ENCODE results near the gene BBX. TPM values are rescaled to one million over a fixed set of nuclear protein-coding genes. Genes with fewer than 3 reads are reported as not detected.
A peak's percentile ranks its signal among the peaks of the same experiment; 100 is the strongest.

BBX gene
- total and polyA plus RNA-seq, 2 of the 13 experiments (the other 11 are each of a cell fraction or from before 2014, with no cell fraction given) = 13.7 to 23.2 TPM

DNA sequence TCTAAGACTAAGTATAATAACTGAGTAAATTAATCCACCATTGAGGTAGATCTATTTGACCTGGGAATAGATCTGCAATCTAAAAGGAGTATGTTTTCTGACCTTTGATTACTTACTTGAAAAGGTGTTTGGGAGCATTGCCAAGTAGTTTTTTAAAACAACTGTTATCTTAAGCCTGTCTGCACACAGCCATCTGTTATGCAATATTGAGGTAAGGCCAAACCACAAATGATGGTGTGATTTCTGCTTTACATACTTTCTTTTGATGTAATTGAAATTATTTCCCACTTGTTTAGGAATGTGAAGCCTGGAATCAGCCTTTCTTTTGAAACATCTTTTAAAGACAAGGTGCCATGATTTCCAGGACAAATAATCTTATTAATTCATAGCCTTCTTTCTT, 274.0 kb downstream of the BBX start (continued):
- TF ChIP-seq, protein P1, sequence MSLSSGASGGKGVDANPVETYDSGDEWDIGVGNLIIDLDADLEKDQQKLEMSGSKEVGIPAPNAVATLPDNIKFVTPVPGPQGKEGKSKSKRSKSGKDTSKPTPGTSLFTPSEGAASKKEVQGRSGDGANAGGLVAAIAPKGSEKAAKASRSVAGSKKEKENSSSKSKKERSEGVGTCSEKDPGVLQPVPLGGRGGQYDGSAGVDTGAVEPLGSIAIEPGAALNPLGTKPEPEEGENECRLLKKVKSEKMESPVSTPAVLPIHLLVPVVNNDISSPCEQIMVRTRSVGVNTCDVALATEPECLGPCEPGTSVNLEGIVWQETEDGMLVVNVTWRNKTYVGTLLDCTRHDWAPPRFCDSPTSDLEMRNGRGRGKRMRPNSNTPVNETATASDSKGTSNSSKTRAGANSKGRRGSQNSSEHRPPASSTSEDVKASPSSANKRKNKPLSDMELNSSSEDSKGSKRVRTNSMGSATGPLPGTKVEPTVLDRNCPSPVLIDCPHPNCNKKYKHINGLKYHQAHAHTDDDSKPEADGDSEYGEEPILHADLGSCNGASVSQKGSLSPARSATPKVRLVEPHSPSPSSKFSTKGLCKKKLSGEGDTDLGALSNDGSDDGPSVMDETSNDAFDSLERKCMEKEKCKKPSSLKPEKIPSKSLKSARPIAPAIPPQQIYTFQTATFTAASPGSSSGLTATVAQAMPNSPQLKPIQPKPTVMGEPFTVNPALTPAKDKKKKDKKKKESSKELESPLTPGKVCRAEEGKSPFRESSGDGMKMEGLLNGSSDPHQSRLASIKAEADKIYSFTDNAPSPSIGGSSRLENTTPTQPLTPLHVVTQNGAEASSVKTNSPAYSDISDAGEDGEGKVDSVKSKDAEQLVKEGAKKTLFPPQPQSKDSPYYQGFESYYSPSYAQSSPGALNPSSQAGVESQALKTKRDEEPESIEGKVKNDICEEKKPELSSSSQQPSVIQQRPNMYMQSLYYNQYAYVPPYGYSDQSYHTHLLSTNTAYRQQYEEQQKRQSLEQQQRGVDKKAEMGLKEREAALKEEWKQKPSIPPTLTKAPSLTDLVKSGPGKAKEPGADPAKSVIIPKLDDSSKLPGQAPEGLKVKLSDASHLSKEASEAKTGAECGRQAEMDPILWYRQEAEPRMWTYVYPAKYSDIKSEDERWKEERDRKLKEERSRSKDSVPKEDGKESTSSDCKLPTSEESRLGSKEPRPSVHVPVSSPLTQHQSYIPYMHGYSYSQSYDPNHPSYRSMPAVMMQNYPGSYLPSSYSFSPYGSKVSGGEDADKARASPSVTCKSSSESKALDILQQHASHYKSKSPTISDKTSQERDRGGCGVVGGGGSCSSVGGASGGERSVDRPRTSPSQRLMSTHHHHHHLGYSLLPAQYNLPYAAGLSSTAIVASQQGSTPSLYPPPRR (CRISPR knock-in tag; IDR thresholded peaks at IDR 0.05; ENCODE audit: borderline replicate concordance) = peak; percentile 26; the same call in 1 of the 2 replicates
- peak; percentile 65 for TF ChIP-seq BCL6 (CRISPR knock-in tag; IDR thresholded peaks at IDR 0.05)
- TF ChIP-seq, protein P2, sequence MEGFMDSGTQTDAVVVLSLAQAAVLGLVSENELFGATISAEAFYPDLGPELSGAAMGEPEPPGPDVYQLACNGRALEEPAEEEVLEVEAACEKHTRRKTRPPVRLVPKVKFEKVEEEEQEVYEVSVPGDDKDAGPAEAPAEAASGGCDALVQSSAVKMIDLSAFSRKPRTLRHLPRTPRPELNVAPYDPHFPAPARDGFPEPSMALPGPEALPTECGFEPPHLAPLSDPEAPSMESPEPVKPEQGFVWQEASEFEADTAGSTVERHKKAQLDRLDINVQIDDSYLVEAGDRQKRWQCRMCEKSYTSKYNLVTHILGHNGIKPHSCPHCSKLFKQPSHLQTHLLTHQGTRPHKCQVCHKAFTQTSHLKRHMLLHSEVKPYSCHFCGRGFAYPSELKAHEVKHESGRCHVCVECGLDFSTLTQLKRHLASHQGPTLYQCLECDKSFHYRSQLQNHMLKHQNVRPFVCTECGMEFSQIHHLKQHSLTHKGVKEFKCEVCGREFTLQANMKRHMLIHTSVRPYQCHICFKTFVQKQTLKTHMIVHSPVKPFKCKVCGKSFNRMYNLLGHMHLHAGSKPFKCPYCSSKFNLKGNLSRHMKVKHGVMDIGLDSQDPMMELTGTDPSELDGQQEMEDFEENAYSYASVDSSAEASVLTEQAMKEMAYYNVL (CRISPR knock-in tag; IDR thresholded peaks at IDR 0.05; ENCODE audit: borderline replicate concordance) = no peak
- TF ChIP-seq ARHGAP35 (CRISPR knock-in tag; IDR thresholded peaks at IDR 0.05; ENCODE audit: borderline replicate concordance) = no peak
- no peak for TF ChIP-seq XRCC5 (optimal IDR thresholded peaks at IDR 0.05; ENCODE audit: low read length)
- TF ChIP-seq, protein P3, sequence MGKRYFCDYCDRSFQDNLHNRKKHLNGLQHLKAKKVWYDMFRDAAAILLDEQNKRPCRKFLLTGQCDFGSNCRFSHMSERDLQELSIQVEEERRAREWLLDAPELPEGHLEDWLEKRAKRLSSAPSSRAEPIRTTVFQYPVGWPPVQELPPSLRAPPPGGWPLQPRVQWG (CRISPR knock-in tag; IDR thresholded peaks at IDR 0.05; ENCODE audit: borderline replicate concordance, low read depth) = no peak
- 0 out of 2 replicates have a peak, but pooled peaks have one; percentile 55 for TF ChIP-seq NR2F2 (IDR thresholded peaks at IDR 0.05; ENCODE audit: borderline replicate concordance, low read depth)
- TF ChIP-seq FOXA1 (IDR thresholded peaks at IDR 0.05) = no peak
- TF ChIP-seq FOXA1 (CRISPR knock-in tag; IDR thresholded peaks at IDR 0.05) = peak; percentile 33; the same call in 1 of the 2 replicates
- TF ChIP-seq, protein P4, sequence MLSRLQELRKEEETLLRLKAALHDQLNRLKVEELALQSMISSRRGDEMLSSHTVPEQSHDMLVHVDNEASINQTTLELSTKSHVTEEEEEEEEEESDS (CRISPR knock-in tag; IDR thresholded peaks at IDR 0.05; ENCODE audit: borderline replicate concordance) = no peak
- TF ChIP-seq, protein P5, sequence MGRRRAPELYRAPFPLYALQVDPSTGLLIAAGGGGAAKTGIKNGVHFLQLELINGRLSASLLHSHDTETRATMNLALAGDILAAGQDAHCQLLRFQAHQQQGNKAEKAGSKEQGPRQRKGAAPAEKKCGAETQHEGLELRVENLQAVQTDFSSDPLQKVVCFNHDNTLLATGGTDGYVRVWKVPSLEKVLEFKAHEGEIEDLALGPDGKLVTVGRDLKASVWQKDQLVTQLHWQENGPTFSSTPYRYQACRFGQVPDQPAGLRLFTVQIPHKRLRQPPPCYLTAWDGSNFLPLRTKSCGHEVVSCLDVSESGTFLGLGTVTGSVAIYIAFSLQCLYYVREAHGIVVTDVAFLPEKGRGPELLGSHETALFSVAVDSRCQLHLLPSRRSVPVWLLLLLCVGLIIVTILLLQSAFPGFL (CRISPR knock-in tag; IDR thresholded peaks at IDR 0.05) = no peak
- TF ChIP-seq ZNF451 (CRISPR knock-in tag; IDR thresholded peaks at IDR 0.05) = no peak
- no peak for TF ChIP-seq MYNN (CRISPR knock-in tag; IDR thresholded peaks at IDR 0.05; ENCODE audit: low read depth)
- TF ChIP-seq ZNF205 (CRISPR knock-in tag; IDR thresholded peaks at IDR 0.05) = no peak
- TF ChIP-seq, protein P6, sequence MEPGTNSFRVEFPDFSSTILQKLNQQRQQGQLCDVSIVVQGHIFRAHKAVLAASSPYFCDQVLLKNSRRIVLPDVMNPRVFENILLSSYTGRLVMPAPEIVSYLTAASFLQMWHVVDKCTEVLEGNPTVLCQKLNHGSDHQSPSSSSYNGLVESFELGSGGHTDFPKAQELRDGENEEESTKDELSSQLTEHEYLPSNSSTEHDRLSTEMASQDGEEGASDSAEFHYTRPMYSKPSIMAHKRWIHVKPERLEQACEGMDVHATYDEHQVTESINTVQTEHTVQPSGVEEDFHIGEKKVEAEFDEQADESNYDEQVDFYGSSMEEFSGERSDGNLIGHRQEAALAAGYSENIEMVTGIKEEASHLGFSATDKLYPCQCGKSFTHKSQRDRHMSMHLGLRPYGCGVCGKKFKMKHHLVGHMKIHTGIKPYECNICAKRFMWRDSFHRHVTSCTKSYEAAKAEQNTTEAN (CRISPR knock-in tag; conservative IDR thresholded peaks at IDR 0.05) = no peak
- TF ChIP-seq, protein P7, sequence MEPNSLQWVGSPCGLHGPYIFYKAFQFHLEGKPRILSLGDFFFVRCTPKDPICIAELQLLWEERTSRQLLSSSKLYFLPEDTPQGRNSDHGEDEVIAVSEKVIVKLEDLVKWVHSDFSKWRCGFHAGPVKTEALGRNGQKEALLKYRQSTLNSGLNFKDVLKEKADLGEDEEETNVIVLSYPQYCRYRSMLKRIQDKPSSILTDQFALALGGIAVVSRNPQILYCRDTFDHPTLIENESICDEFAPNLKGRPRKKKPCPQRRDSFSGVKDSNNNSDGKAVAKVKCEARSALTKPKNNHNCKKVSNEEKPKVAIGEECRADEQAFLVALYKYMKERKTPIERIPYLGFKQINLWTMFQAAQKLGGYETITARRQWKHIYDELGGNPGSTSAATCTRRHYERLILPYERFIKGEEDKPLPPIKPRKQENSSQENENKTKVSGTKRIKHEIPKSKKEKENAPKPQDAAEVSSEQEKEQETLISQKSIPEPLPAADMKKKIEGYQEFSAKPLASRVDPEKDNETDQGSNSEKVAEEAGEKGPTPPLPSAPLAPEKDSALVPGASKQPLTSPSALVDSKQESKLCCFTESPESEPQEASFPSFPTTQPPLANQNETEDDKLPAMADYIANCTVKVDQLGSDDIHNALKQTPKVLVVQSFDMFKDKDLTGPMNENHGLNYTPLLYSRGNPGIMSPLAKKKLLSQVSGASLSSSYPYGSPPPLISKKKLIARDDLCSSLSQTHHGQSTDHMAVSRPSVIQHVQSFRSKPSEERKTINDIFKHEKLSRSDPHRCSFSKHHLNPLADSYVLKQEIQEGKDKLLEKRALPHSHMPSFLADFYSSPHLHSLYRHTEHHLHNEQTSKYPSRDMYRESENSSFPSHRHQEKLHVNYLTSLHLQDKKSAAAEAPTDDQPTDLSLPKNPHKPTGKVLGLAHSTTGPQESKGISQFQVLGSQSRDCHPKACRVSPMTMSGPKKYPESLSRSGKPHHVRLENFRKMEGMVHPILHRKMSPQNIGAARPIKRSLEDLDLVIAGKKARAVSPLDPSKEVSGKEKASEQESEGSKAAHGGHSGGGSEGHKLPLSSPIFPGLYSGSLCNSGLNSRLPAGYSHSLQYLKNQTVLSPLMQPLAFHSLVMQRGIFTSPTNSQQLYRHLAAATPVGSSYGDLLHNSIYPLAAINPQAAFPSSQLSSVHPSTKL (CRISPR knock-in tag; IDR thresholded peaks at IDR 0.05) = peak; percentile 73
